Activated naive CD4-positive, alpha-beta T cell treated with anti-CD3 and anti-CD28 coated beads, Interleukin-2, amount 50 U/mL, for 16 hours (primary cell): ENCODE measurements around the gene ANKRD23.

Experiments
- DNase-seq: peaks from one replicate; pipeline ENCODE4 v3.0.0-alpha.2; 2020

The ANKRD23 gene

GRCh38 chr2:96792772-96793749, 50.8 kb downstream of the ANKRD23 start:
- DNase-seq = no peak

- no peak for DNase-seq
These were observed 54.6 kb downstream of the ANKRD23 start for GRCh38 chr2:96789245-96789617.

DNA sequence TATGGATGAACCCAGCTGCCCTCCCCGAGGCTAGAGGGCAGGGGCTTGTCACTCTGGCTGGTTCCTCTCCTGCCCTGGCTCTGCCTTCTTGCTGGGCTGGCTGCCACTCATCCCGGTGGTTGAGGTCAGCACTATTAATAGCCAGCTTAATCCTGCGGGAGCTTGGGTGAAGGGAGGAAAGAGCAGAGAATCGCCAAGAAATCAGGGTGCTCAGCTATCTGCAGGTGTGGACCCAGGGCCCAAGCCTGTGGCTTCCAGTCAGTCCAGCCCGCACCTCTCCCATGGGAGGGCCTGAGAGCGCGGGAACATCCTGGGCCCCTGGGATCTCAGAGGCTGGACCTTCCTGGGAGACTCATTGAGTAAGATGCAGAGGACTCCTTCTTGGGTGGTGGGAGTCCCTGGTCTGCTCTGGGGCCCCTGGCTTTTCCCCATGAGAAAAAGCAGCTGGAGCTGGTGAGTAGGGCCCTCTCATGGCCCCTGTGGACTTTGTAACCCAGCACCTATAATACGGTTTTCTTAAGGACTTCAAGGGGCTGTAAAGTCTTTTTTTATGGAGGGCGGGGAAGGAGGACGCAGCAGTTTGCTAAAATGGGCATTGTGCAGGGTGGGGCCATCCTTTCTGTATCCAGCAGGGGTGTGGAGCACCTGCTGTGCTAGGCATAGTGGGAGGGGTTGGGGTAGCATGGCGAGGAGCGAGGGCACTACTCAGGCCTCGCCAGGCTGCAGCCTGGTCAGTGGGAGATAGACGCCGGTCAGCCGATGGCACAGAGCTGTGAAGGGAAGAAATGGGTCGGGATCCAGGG, 55.2 kb downstream of the ANKRD23 start:
- no peak for DNase-seq
